WTC11 (cell line): ENCODE measurements around the gene FBXW9. TPM values are rescaled to one million over a fixed set of nuclear protein-coding genes. Genes with fewer than 3 reads are reported as not detected.

Experiments used
- ATAC-seq: fragments of 200-7000 bp; cut with Tn5 transposase; 2 replicates; pipeline ENCODE4 v1.10.0; 2021; ENCODE audit warnings: mild to moderate bottlenecking, moderate library complexity
- CTCF ChIA-PET: fragments of 300-600 bp; sonication (Branson Sonifier 250); formaldehyde crosslinking; loops from one replicate; lab custom pipeline; 2021; ENCODE audit warnings: antibody characterized with exemption; lab: Charles Lee
- POLR2A ChIA-PET: fragments of 350-600 bp; sonication (Branson Sonifier 250); formaldehyde crosslinking; loops from one replicate; lab custom pipeline; 2021; ENCODE audit warnings: antibody characterized with exemption; lab: Charles Lee
- DNase-seq: peaks from one replicate; pipeline ENCODE4 v3.0.0; 2021; ENCODE audit warnings: low spot score
- H3K27ac Mint-ChIP-seq: 2 replicates; pipeline ENCODE4 v1.8.0; 2021; ENCODE audit warnings: mixed read lengths
- H3K27me3 Mint-ChIP-seq: 2 replicates; pipeline ENCODE4 v1.8.0; 2021; ENCODE audit warnings: low read depth, mild to moderate bottlenecking, moderate library complexity, mixed read lengths
- H3K36me3 Mint-ChIP-seq: 2 replicates; pipeline ENCODE4 v1.8.0; 2021; ENCODE audit warnings: mixed read lengths
- H3K4me1 Mint-ChIP-seq: 2 replicates; pipeline ENCODE4 v1.8.0; 2022; ENCODE audit warnings: mixed read lengths
- H3K4me3 Mint-ChIP-seq: 2 replicates; pipeline ENCODE4 v1.8.0; 2021; ENCODE audit warnings: mild to moderate bottlenecking, moderate library complexity, mixed read lengths
- H3K9me3 Mint-ChIP-seq: 2 replicates; pipeline ENCODE4 v1.8.0; 2021; ENCODE audit warnings: mixed read lengths
- ATF1 ChIP-seq: sonication (generic); formaldehyde crosslinking; IDR thresholded peaks from 2 replicates; pipeline ENCODE4 v1.8.1; 2023; ENCODE audit warnings: mild to moderate bottlenecking, moderate library complexity, missing genetic modification reagents
- ATF2 ChIP-seq: sonication (generic); formaldehyde crosslinking; IDR thresholded peaks from 2 replicates; pipeline ENCODE4 v1.8.1; 2022; ENCODE audit warnings: low read depth, missing genetic modification reagents, borderline replicate concordance
- CREM ChIP-seq: sonication (generic); formaldehyde crosslinking; IDR thresholded peaks from 2 replicates; pipeline ENCODE4 v1.8.1; 2022; ENCODE audit warnings: mild to moderate bottlenecking, missing genetic modification reagents, moderate library complexity
- ESRRA ChIP-seq: sonication (generic); formaldehyde crosslinking; IDR thresholded peaks from 2 replicates; pipeline ENCODE4 v1.8.1; 2022; ENCODE audit warnings: mild to moderate bottlenecking, missing genetic modification reagents, borderline replicate concordance
- FOXP1 ChIP-seq: sonication (generic); formaldehyde crosslinking; IDR thresholded peaks from 2 replicates; pipeline ENCODE4 v1.8.0; 2022; ENCODE audit warnings: missing genetic modification reagents, mild to moderate bottlenecking, moderate library complexity, borderline replicate concordance
- JUN ChIP-seq: sonication (generic); formaldehyde crosslinking; IDR thresholded peaks from 2 replicates; pipeline ENCODE4 v1.8.0; 2023; ENCODE audit warnings: mild to moderate bottlenecking, missing genetic modification reagents
- MAX ChIP-seq: sonication (generic); formaldehyde crosslinking; IDR thresholded peaks from 2 replicates; pipeline ENCODE4 v1.8.0; 2022; ENCODE audit warnings: mild to moderate bottlenecking, missing genetic modification reagents
- MLX ChIP-seq: sonication (generic); formaldehyde crosslinking; IDR thresholded peaks from 2 replicates; pipeline ENCODE4 v1.8.1; 2023; ENCODE audit warnings: mild to moderate bottlenecking, missing genetic modification reagents, moderate library complexity
- NFYB ChIP-seq: sonication (generic); formaldehyde crosslinking; conservative IDR thresholded peaks from 2 replicates; pipeline ENCODE4 v1.8.0; 2022; ENCODE audit warnings: low read depth, missing genetic modification reagents
- NR3C1 ChIP-seq: sonication (generic); formaldehyde crosslinking; conservative IDR thresholded peaks from 2 replicates; pipeline ENCODE4 v1.8.1; 2023; ENCODE audit warnings: low read depth, mild to moderate bottlenecking, missing genetic modification reagents
- SP1 ChIP-seq: sonication (generic); formaldehyde crosslinking; conservative IDR thresholded peaks from 2 replicates; pipeline ENCODE4 v1.8.1; 2022; ENCODE audit warnings: missing genetic modification reagents
- STAT6 ChIP-seq: sonication (generic); formaldehyde crosslinking; conservative IDR thresholded peaks from 2 replicates; pipeline ENCODE4 v1.8.1; 2023; ENCODE audit warnings: mild to moderate bottlenecking, low read depth, missing genetic modification reagents, moderate library complexity
- TEAD1 ChIP-seq: sonication (generic); formaldehyde crosslinking; IDR thresholded peaks from 2 replicates; pipeline ENCODE4 v1.8.0; 2022; ENCODE audit warnings: mild to moderate bottlenecking, missing genetic modification reagents
- ZBTB21 ChIP-seq: sonication (generic); formaldehyde crosslinking; IDR thresholded peaks from 2 replicates; pipeline ENCODE4 v1.8.1; 2023; ENCODE audit warnings: mild to moderate bottlenecking, missing genetic modification reagents, borderline replicate concordance
- ZBTB43 ChIP-seq: sonication (generic); formaldehyde crosslinking; IDR thresholded peaks from 2 replicates; pipeline ENCODE4 v1.8.1; 2023; ENCODE audit warnings: mild to moderate bottlenecking, missing genetic modification reagents
- ZNF281 ChIP-seq: sonication (generic); formaldehyde crosslinking; IDR thresholded peaks from 2 replicates; pipeline ENCODE4 v1.8.0; 2023; ENCODE audit warnings: mild to moderate bottlenecking, missing genetic modification reagents
- total RNA-seq: library from RNA; stranded (reverse); gene quantifications from 3 replicates; pipeline ENCODE4 v1.2.3, GENCODE V29; 2021

Gene FBXW9
- total RNA-seq, 1 experiment from 2014 or later, result 15.2 TPM

- TF ChIP-seq ATF2 (CRISPR knock-in tag), result no peak
Measured at GRCh38 chr19:12667731-12668302, 28.6 kb downstream of the FBXW9 start (continued).

- Mint-ChIP-seq H3K4me1 (peaks cover 31% of the 10 kb centered on the region), H3K27ac (peak within 1 kb of the TSS; percentile 80), H3K27me3 (no peaks in the 10 kb centered on the region), H3K36me3 (peaks cover 3% of the 10 kb centered on the region; the same call in 1 of the 2 replicates), H3K9me3 (no peaks in the 10 kb centered on the region), H3K4me3 (peak within 1 kb of the TSS; percentile 98)
- DNase-seq (peak; percentile 84), ATAC-seq (peak; percentile 72)
- CTCF ChIA-PET, result interaction anchor here (0.7 to 2.9 kb wide), 8 partner anchors 9 to 575 kb away, joined by 3 to 18 read pairs (median 5); no protein-coding TSS in a partner anchor
- POLR2A ChIA-PET, result interaction anchor here (1.0 kb wide), 2 partner anchors 19 to 247 kb away, joined by 3 read pairs; no protein-coding TSS in a partner anchor
- TF ChIP-seq ZBTB21 (CRISPR knock-in tag), result no peak
- TF ChIP-seq NFYB (CRISPR knock-in tag), result peak; percentile 45; the same call in 1 of the 2 replicates
- TF ChIP-seq ZNF281 (CRISPR knock-in tag), result no peak
- TF ChIP-seq TEAD1 (CRISPR knock-in tag), result 0 out of 2 replicates have a peak, but pooled peaks have one; percentile 20
- TF ChIP-seq JUN, result no peak
- TF ChIP-seq CREM (CRISPR knock-in tag), result no peak
- TF ChIP-seq ZBTB43 (CRISPR knock-in tag), result no peak
- no peak for TF ChIP-seq ESRRA
- TF ChIP-seq SP1 (CRISPR knock-in tag), result peak; percentile 69
- no peak for TF ChIP-seq ATF1
- TF ChIP-seq MLX (CRISPR knock-in tag), result no peak
- TF ChIP-seq NR3C1 (CRISPR knock-in tag), result no peak
- TF ChIP-seq FOXP1, result 0 out of 2 replicates have a peak, but pooled peaks have one; percentile 54
Measured at GRCh38 chr19:12666265-12667048, 30.0 kb downstream of the FBXW9 start, which contains the start of the genes MAN2B1 and WDR83. Gene MAN2B1 (minus strand): TSS chr19:12666742. CDS start chr19:12666701, 41 bp downstream. Gene WDR83 (plus strand): TSS chr19:12666807. CDS start chr19:12669791, 2,984 bp downstream.

- Mint-ChIP-seq H3K27ac (peak overlapping the region; percentile 69), H3K4me1 (peaks cover 31% of the 10 kb centered on the region), H3K9me3 (no peaks in the 10 kb centered on the region), H3K36me3 (peaks cover 8% of the 10 kb centered on the region; the same call in 1 of the 2 replicates), H3K27me3 (no peaks in the 10 kb centered on the region)
- CTCF ChIA-PET, result interaction anchor here (0.7 to 2.9 kb wide), 8 partner anchors 8 to 575 kb away, joined by 3 to 18 read pairs (median 5); no protein-coding TSS in a partner anchor
- POLR2A ChIA-PET, result interaction anchor here (1.0 kb wide), 2 partner anchors 18 to 248 kb away, joined by 3 read pairs; no protein-coding TSS in a partner anchor
- DNase-seq, result no peak
- no peak for ATAC-seq
- no peak for TF ChIP-seq ZBTB21 (CRISPR knock-in tag)
- TF ChIP-seq MAX (CRISPR knock-in tag), result no peak
- TF ChIP-seq STAT6 (CRISPR knock-in tag), result no peak
- TF ChIP-seq ATF1, result no peak
- TF ChIP-seq ZBTB43 (CRISPR knock-in tag), result no peak
- no peak for TF ChIP-seq SP1 (CRISPR knock-in tag)
- TF ChIP-seq, all 79 proteins: peak for 0
- H3K4me3 Mint-ChIP-seq, result peak overlapping the region; percentile 98
Measured at GRCh38 chr19:12665671-12666264, 30.7 kb downstream of the FBXW9 start.
